T-helper 2 cell (primary cell): ENCODE results near the gene DCAF6.

Experiments used
- DNase-seq, 5 experiments: peaks; one replicate each; pipeline versions ENCODE4 v3.0.0 to v3.0.0-alpha.2; 2012 to 2022

Gene DCAF6

DNA sequence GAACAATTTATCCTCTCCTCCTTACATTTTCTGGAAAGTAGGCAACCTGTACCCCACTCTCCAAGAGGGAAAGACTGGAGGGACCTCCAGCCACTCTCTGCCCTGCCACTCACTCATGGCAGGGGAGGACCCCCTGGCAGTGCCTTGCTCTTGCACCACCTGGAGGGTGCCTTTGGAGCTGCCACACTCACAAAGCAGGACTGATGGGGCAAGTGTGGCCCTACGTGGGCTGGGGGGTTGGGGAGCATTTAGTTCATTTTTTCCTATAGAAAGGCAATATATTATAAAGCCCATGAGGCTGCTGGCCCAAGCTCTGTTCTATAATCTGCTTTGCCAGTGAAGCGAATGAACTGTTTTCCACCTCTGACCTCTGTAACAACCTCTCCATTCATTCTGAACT is 150.0 kb downstream of the DCAF6 start:
- no peak for DNase-seq

GRCh38 chr1:168087696-168088095 is 151.2 kb downstream of the DCAF6 start:
- DNase-seq: no peak

- DNase-seq: no peak
Observed at GRCh38 chr1:168088511-168089325, 152.2 kb downstream of the DCAF6 start.

- no peak for DNase-seq
Observed at GRCh38 chr1:168089326-168089978, 153.0 kb downstream of the DCAF6 start.

DNA sequence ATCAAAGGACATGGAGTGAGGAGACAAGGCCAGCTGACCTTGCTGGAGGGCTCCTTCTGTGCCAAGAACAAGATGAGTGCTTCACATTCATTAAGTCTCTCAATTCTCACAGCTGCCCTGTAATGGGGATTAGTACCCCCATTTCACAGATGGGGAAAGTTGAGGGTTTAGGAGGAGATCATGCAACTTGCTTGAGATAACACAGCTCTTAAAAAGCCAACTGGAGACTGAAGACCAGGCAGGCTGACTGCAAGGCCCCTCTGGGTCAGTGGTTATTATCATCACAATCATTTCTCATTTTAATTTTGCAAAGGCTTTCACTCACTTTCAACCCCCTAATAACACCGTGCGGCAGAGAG is 153.5 kb downstream of the DCAF6 start:
- DNase-seq: no peak

DNA sequence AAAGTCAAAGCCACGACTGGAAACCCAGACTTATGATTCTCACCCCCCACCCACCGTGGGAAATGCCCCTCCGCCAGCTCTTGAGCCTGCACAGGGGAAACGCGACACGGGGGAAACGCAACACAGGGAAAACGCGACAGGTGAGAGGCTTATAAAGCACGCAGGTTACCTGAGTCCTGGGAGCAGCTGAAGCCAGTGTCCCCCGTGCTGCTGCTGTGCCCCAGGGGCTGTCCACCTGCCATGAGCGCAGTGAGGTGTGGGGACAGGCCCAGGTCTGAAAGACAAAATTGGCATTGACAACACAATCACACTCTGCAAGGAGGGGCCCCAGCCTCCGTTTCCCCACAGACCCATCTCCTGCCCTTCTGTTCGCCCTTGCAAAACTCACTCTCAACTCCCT is 153.9 kb downstream of the DCAF6 start:
- no peak for DNase-seq

DNA sequence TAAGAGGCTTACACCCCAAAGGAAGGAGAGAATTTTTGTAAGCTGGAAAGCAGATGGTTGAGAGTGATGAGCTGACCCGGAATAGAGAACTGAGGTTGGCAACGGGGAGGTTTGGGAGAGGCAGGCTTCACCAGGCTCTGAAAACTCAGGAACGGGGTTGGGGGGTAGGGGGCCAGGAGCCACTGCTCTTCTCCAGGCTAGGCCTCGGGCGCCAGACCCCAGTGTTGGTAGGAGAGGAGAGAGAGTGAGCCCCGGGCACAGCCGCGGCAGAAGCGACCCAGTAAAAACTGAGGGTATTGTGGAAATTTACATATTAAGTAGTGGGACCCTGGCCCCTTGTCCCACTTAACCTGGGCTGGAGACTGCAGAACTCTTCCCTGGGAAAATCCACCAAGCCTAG is 154.6 kb downstream of the DCAF6 start:
- DNase-seq: no peak

DNA sequence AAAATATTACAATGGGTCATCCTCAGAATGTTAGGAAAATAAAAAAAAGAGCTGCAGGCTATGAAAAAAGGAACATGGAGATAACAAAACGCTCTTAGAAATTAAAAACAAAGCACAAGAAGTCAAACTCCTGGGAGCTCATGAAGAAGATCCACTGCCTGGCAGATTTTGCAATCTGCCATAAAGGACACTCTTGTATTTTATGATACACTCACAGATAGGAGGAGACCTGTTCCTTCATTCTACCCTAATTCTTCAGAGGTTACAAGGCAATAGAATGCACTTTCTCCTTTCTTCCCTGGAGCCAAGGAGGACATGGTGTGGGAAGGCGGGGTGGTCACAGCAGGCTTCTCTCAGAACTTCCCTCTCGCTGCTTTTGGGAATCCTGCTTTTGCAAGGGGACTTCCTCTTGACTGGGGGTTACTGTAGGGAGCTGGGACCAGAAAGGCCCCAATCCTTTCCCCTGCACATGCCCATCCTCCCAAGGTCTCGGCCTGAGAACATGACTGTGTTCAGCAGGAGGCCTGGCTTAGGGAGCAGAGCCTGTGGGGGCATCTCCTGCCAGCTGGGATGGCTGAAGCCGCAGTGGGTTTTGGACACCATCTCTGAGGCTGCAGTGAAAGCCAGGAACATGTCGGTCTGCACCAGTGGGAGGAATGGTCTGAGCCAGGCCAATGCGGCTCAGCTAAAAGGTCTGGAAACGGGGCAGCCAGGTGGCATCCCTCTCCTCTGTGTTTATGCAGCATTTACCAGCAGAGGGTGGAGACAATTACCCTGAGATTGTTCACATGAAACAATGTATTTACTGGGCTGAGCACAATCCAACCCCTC is 155.5 kb downstream of the DCAF6 start:
- DNase-seq: no peak

DNA sequence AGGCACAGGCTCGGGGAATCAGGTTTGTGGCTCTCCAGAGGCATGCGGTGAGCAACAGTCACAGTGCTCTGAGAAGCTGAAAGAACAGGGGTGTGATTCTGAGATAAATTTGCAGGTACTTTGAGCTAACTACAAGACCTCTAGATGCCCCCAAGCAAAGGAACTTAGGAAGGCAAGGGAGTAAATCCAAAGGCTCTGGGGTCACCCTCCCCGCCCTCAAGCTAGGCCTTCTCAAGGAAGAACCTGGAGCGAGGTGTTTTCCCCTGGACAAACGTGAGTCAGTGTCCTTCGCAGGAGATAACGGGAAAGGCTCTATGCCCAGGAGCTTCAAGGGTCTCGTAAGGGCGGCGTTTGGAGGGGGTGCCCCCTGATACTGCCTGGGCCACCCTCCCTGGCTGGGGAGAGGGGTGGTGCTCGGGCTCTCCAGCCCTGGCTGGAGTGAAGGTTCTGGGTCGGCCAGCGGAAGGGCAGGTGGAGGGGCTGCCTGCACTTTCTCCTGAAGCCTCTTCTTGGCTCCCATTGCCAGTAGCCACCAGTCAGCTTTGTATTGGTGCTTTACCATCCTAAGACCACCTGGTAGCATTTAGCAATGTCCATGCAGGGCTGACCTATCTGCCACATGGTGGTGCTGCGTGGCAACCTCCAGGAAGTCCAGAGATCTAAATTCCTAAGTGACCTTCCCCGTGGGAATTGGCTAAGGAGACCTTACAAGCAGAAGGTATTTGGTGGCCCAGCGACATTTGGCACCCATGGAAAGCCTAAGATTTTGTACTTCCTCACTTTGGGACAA is 156.3 kb downstream of the DCAF6 start:
- no peak for DNase-seq

- no peak for DNase-seq
Observed at GRCh38 chr1:168093616-168094015, 157.1 kb downstream of the DCAF6 start.

DNA sequence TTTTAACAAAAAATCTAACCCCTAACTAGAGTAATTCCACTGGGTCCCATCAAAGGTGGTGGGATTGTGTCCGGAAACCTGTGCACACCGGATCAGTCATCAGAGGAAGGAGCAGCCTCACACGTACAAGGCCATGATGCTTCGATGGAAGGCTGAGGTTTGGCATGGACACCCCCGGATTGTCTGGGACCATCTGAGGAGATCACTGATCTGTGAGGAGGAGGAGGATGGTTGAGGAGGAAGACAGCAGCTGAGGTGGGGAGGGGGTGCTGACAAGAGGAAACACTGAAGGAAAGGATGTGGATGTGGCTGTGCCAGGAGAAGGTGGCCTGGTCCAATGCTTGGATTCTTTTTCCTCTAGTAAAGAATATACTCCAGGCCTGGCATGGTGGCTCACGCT is 159.0 kb downstream of the DCAF6 start:
- no peak for DNase-seq

- DNase-seq: no peak
Observed at GRCh38 chr1:168096296-168097165, 160.0 kb downstream of the DCAF6 start.

DNA sequence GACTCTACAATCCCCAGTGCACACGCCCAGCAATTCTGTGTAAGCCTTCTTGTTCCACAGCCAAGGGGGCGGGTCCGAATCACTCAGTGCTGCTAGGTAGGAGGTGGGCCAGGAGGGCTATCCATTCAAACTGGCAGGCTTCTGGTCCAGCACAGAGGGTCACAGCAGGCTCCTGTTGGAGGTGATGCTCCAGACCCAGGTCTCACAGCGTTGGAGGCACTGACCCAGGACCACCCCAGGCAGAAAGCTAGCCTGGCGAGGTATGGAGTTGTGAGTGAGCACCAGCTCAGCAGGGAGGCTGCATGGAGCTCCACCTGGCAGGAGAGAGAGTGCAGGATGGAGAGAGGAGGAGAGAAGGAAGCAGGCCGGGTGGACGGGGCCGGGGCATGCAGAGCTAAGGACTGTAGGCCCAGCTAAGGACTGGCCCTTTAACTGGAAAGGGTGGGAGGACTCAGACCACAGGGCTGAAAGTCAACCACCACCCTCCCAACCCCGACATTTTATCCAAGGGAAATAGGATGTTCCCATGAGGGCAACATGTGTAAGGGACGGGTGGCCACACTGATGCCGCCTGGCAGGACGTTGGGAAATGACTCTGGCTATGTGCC is 161.5 kb downstream of the DCAF6 start:
- no peak for DNase-seq

DNA sequence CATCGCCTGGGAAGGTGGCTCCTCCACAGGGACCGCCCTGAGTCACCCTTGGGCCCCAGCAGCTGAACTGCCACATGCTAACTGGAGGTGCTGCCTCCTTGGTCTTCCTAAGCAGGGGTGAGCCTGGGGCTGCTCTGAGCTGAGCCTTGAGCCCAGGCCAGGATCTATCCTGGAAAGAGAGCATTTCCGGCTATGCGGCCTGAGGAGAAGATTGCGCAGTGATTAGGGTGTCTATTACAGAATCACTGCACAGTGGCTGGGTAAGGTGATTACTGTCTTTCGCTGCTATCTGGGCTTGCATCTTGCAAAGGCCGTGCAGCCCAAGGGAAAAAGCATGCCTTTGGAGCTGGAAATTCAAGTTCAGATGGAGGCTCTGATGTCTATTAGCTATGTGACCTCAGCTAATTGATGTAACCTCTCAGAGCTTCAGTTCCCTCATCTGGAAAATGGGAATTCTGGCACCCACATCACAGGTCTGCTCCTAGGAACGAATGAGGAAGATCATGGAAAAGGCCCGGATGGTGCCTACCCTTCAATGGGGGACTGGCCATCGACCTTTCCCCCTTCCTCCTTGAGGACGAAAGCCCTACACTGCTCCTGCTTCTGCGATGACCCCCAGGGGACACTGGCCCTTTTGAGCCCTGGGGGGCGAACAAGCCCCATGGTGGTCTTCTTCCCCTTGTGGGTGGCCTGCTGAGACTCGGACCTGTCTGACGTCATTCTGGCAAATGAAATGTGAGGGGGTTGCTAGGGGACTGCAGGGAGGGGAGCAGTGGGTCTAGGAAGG is 162.2 kb downstream of the DCAF6 start:
- DNase-seq: no peak

DNA sequence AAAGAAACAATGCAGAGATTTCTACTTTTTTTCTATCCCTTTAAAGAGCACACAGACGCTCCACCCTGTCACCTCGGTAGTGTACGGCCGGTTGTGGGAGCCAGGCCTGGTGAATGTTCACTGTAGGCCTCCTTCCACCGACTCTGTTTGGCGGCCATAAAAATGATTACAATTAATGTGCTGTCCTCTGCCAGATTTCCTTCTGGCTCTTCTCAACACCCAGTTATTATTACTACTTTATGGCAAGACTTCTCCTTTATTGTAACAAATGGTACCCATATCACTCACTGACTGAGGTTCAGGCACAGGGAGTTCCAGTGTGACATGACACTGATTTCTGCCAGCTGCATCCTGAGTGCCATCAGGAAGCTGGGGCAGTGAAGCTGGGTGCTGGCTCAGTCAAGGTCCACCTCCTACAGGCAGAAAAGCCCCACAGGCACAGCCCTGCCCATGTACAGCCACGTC is 162.9 kb downstream of the DCAF6 start:
- DNase-seq: no peak

DNA sequence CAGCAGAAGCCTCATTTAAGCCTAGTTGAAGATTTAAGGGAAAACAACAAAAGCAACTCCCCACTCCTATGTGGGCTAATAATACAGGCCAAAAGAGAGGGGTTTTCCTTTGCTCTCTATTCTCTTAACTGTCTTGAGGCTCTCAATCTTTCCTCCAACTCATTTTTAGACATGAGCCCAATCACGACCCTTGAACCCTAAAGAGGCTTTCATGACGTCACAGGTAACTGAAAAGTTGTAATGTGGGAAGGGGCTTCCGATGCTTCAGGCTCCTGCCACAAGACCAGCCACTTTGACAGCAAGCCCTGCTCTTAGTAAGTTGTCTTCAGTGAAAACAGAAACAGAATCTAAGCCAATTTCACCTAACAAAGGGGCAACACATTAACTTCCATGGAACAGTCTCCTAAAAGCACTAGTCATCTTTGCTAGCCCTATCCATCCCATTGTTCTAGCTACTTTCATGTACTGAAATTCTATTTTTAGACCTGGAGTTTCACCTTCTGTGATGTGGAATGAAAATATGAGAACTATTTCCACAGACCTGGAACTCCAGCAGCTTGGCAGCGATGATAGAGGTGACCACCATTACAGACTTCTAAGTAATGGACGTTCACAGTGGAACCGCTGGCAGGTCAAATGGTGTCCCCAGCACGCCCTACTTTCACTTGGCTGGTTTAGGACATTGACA is 164.0 kb downstream of the DCAF6 start:
- DNase-seq: no peak

GRCh38 chr1:168101336-168101735 is 164.9 kb downstream of the DCAF6 start:
- DNase-seq: no peak

DNA sequence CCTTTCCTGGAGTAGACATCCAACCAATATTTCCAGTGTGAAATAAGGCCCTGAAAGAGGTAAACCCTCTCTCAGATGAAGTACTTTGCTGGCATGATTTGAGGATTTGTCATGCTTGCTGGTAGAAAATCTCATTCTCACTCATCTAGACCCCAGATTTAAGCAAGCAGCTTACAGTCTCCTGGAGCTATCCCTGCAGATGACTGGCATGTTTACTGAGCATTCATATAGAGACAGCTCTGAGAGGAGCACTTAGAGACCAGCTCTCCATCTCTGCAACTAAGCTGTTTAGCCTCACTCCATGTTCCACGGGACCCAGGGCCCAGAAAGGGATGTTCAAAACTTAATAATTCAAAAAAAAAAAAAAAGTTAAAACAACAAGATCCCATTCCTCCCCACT is 166.0 kb downstream of the DCAF6 start:
- no peak for DNase-seq

DNA sequence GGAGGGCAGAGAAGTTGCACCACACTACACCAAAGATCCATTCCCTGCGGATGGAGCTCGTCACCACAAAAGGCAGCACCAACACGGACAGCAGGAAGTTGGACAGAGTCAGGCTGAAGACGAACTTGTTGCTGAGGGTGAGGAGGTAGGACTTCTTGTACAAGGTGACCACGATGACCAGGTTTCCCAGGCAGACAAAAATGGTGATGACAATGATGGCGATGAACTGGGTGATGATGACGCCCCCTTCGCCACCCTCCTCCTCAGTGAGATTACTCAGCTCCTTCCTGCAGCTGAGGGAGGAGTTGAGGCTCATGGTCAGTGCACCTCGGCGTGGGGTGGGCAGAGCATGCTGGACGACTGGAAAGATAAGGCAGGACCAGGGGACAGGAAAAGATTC is 168.1 kb downstream of the DCAF6 start:
- DNase-seq: no peak

DNA sequence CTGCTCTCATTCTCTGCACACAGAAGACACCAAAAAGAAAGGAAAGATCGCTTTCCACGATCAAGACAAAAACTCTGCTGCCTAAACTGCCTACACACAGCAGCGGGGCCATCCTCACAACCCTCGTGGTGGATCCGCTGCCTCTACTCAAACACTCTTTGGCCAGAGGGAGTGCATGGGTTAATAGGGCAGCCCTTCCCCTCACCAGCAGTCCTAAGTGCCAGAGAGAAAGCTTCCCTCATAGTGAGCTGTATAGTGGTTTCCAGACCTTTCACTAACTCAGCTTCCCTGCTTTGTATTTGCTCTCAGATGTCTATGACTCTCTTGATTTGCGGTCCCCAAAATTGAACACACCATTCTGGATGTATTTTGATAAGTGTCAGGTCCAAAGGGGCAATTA is 169.4 kb downstream of the DCAF6 start:
- no peak for DNase-seq
